ENCODE data around the gene CYP2C18. TPM values are rescaled to one million over a fixed set of nuclear protein-coding genes. Genes with fewer than 3 reads are reported as not detected.

Gene CYP2C18
- total RNA-seq, 1 experiment from 2014 or later, result 0.79 TPM

DNA sequence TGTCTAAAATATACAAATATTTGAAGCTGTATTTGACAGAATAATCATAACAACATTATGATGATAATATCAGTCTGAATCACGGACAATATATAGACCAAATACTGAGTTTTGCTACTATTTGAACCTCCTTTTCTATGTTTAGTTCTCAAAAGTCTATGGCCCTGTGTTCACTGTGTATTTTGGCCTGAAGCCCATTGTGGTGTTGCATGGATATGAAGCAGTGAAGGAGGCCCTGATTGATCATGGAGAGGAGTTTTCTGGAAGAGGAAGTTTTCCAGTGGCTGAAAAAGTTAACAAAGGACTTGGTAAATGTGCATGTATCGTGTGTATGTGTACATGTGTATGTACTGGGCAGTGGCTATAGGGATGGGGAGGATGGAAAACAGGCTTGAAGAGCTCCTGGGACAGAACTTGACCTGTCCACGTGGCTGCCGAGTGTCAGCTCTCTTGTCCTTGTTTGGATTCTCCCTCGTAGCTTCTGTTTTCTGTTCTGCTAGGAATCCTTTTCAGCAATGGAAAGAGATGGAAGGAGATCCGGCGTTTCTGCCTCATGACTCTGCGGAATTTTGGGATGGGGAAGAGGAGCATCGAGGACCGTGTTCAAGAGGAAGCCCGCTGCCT lies 4.2 kb downstream of the CYP2C18 start:
- peaks cover 12% of the 10 kb centered on the region for H3K9me3 Mint-ChIP-seq (ENCODE audit: unreplicated experiment)
- no peaks in the 10 kb centered on the region for H3K36me3 Mint-ChIP-seq (ENCODE audit: insufficient read depth, unreplicated experiment)
- Histone ChIP-seq H3K4me1 (peaks cover 7% of the 10 kb centered on the region; the same call in 1 of the 2 replicates), H3K9me3 (peaks cover 16% of the 10 kb centered on the region), H3K36me3 (ENCODE audit: control insufficient read depth, insufficient read depth, low read length) (no peaks in the 10 kb centered on the region; the same call in 1 of the 2 replicates), H3K27me3 (replicated peaks; ENCODE audit: control insufficient read depth, insufficient read depth, low read length) (no peaks in the 10 kb centered on the region), H3K4me3 (ENCODE audit: low read depth, low read length) (no peak overlapping the region)
- H3K4me1 Mint-ChIP-seq (ENCODE audit: low read depth, unreplicated experiment), result peaks cover 10% of the 10 kb centered on the region
- TF ChIP-seq, protein P1, sequence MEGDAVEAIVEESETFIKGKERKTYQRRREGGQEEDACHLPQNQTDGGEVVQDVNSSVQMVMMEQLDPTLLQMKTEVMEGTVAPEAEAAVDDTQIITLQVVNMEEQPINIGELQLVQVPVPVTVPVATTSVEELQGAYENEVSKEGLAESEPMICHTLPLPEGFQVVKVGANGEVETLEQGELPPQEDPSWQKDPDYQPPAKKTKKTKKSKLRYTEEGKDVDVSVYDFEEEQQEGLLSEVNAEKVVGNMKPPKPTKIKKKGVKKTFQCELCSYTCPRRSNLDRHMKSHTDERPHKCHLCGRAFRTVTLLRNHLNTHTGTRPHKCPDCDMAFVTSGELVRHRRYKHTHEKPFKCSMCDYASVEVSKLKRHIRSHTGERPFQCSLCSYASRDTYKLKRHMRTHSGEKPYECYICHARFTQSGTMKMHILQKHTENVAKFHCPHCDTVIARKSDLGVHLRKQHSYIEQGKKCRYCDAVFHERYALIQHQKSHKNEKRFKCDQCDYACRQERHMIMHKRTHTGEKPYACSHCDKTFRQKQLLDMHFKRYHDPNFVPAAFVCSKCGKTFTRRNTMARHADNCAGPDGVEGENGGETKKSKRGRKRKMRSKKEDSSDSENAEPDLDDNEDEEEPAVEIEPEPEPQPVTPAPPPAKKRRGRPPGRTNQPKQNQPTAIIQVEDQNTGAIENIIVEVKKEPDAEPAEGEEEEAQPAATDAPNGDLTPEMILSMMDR (IDR thresholded peaks at IDR 0.05; ENCODE audit: insufficient read depth in 1 of 2, low read depth in 1 of 2, low read length in 1 of 2, severe bottlenecking in 1 of 2, unreplicated experiment in 1 of 2), result no peak
- H3K27ac Mint-ChIP-seq (ENCODE audit: unreplicated experiment), result no peak overlapping the region
- CTCF ChIA-PET, result no interaction called here
- H3K27me3 Mint-ChIP-seq (ENCODE audit: insufficient read depth, unreplicated experiment), result no peaks in the 10 kb centered on the region
- DNase-seq, result no peak
- no peak overlapping the region for H3K4me3 Mint-ChIP-seq (ENCODE audit: unreplicated experiment)
- POLR2A ChIA-PET, result no interaction called here
- intact Hi-C loops (cut with micrococcal nuclease; ENCODE audit: unreplicated experiment), result no loop called here
- BruUV-seq (replicated peaks), result no TSS peak

DNA sequence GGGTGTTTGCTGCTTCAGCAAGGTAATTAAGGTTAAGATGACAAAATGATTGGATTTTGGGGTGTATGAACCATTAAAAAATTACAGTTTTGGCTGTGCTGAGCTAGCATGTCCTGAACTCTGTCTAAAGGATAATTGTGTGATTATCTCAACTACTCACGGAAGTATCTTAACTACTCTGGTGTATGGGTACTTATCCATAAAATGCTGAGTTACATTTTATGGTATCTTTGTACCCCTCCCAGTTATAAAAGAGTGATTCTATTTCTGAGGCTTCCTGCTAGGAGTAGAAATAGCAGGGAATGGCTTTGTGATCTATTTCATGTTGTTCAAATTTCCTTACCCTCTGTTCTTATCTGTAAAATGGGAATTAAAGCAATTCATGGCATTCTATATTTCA lies 22.6 kb downstream of the CYP2C18 start:
- BruUV-seq (replicated peaks), result no TSS peak
- intact Hi-C loops (cut with micrococcal nuclease; ENCODE audit: unreplicated experiment), result no loop called here
- H3K4me1 Mint-ChIP-seq (ENCODE audit: low read depth, unreplicated experiment), result no peaks in the 10 kb centered on the region
- no peaks in the 10 kb centered on the region for H3K27me3 ChIP-seq (replicated peaks; ENCODE audit: control insufficient read depth, insufficient read depth, low read length)
- peaks cover 6% of the 10 kb centered on the region for H3K9me3 Mint-ChIP-seq (ENCODE audit: unreplicated experiment)
- ChIA-PET POLR2A (no interaction called here), CTCF (no interaction called here)
- no peak overlapping the region for H3K4me3 Mint-ChIP-seq (ENCODE audit: unreplicated experiment)
- H3K9me3 ChIP-seq, result no peaks in the 10 kb centered on the region
- H3K36me3 ChIP-seq (ENCODE audit: control insufficient read depth, insufficient read depth, low read length), result no peaks in the 10 kb centered on the region
- no peaks in the 10 kb centered on the region for H3K4me1 ChIP-seq
- H3K27me3 Mint-ChIP-seq (ENCODE audit: insufficient read depth, unreplicated experiment), result no peaks in the 10 kb centered on the region
- no peaks in the 10 kb centered on the region for H3K36me3 Mint-ChIP-seq (ENCODE audit: insufficient read depth, unreplicated experiment)
- H3K4me3 ChIP-seq (ENCODE audit: low read depth, low read length), result no peak overlapping the region
- TF ChIP-seq, protein P1 (IDR thresholded peaks at IDR 0.05; ENCODE audit: insufficient read depth in 1 of 2, low read depth in 1 of 2, low read length in 1 of 2, severe bottlenecking in 1 of 2, unreplicated experiment in 1 of 2), result no peak
- DNase-seq, result no peak
- no peak overlapping the region for H3K27ac Mint-ChIP-seq (ENCODE audit: unreplicated experiment)

DNA sequence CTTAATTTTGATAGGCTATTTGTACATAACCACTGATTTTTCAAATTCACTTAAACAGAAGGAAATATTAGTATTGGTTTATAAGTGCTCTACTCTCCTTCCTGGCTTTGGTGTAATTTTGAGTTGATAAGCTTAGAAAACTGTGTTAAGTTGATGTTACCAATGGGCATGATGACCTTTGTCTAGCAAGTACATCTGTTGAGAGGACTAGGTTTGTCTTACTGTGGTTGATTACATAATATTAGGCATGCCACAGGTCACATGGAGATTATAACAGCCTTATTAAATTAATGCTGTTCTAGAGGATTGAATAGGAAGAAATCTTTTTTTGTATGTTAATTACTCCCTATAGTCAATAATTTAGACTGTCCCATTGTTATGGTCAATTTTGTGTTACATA lies 27.0 kb downstream of the CYP2C18 start:
- CTCF ChIA-PET, result no interaction called here
- no peaks in the 10 kb centered on the region for H3K27me3 Mint-ChIP-seq (ENCODE audit: insufficient read depth, unreplicated experiment)
- TF ChIP-seq, protein P1 (IDR thresholded peaks at IDR 0.05; ENCODE audit: insufficient read depth in 1 of 2, low read depth in 1 of 2, low read length in 1 of 2, severe bottlenecking in 1 of 2, unreplicated experiment in 1 of 2), result no peak

More for the DNA sequence above, 27.0 kb downstream of the CYP2C18 start:
- POLR2A ChIA-PET, result no interaction called here
- Mint-ChIP-seq H3K4me1 (ENCODE audit: low read depth, unreplicated experiment) (no peaks in the 10 kb centered on the region), H3K4me3 (ENCODE audit: unreplicated experiment) (no peak overlapping the region), H3K9me3 (ENCODE audit: unreplicated experiment) (peaks cover 10% of the 10 kb centered on the region), H3K27ac (ENCODE audit: unreplicated experiment) (no peak overlapping the region), H3K36me3 (ENCODE audit: insufficient read depth, unreplicated experiment) (no peaks in the 10 kb centered on the region)
- H3K27me3 ChIP-seq (replicated peaks; ENCODE audit: control insufficient read depth, insufficient read depth, low read length), result no peaks in the 10 kb centered on the region
- H3K4me3 ChIP-seq (ENCODE audit: low read depth, low read length), result no peak overlapping the region
- BruUV-seq (replicated peaks), result no TSS peak
- no peaks in the 10 kb centered on the region for H3K4me1 ChIP-seq
- H3K36me3 ChIP-seq (ENCODE audit: control insufficient read depth, insufficient read depth, low read length), result no peaks in the 10 kb centered on the region
- intact Hi-C loops (cut with micrococcal nuclease; ENCODE audit: unreplicated experiment), result no loop called here
- H3K9me3 ChIP-seq, result no peaks in the 10 kb centered on the region
- DNase-seq, result no peak
